ENCODE measurements around the gene PDP2. TPM values are rescaled to one million over a fixed set of nuclear protein-coding genes. Genes with fewer than 3 reads are reported as not detected.

PDP2 gene
- total and polyA plus RNA-seq, 2 donors from 2014 or later: 5.1 to 9.2 TPM

GRCh38 chr16:66905633-66906539 is 25.6 kb downstream of the PDP2 start:
- H3K4me1 ChIP-seq (ENCODE audit: control insufficient read depth in 2 of 3, insufficient read depth in 2 of 3, low read depth in 1 of 3, low read length in 3 of 3): peaks cover 0 to 26% (median 8%) of the 10 kb centered on the region in 3 donors
- intact Hi-C loops (cut with DNase I): no loop called here
- H3K27me3 ChIP-seq (ENCODE audit: control insufficient read depth, insufficient read depth, low read length): no peaks in the 10 kb centered on the region
- peak overlapping the region; percentile 57 to 67 for H3K27ac ChIP-seq (ENCODE audit: low read depth in 2 of 2, low read length in 2 of 2)
- no peak for FAIRE-seq
- H3K9ac ChIP-seq (ENCODE audit: low read length in 3 of 3): peak overlapping the region in 1 of 3 donors; percentile 15
- peak; percentile 81 to 91 (median 85) for DNase-seq
- no peak for TF ChIP-seq CTCF (IDR thresholded peaks at IDR 0.05; ENCODE audit: borderline replicate concordance, extremely low read depth, insufficient read depth)
- H3K4me3 ChIP-seq (ENCODE audit: low read length in 3 of 3): no peak overlapping the region
- peaks cover 0 to 3% (median 0%) of the 10 kb centered on the region in 3 donors for H3K36me3 ChIP-seq (ENCODE audit: control insufficient read depth in 2 of 3, insufficient read depth in 3 of 3, low read length in 3 of 3)
- H3K9me3 ChIP-seq (ENCODE audit: control insufficient read depth in 2 of 3, insufficient read depth in 1 of 3, low read length in 3 of 3): no peaks in the 10 kb centered on the region

DNA sequence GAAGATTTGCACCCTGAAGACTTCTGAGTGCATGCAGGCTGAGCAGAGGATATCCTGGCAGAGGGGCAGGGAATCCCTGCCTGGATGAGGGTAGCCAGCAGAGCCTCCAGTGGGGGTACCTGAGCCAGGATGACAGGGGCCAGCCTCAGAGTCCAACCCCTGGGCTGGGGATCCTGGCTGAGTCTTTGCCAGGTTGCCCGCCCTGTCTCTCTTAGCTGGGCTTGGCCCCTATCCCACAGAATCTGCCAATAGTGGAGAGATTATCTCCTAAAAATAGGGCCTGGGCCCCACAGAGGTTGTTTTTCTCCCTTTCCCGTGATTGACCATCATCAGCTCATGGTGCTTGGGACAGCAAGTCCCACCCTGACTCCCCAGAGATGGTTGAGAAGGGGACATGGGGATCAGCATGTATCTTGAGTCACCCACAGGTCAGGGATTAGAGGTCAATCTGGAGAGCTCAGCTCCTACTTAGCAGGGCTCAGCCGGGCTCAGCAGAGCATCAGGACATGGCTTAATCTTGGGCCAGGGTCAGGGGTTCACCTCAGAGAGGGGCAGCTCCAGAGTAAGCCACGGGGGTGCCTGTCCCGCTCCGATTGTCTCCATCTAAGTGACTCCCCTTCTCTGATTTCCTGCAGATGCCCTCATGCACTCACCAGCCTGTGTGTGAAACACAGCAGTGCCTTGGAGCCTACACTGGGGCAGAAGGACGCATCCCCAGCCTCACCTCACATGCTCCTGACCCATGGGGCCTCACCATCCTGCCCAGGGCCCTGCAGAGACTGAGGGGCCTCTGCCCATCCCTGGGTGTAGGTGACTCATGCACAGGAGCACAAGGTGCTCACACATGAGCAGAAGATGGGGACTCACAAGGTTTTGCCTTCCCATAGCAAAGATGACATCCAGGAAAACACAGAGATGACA is 26.9 kb downstream of the PDP2 start:
- intact Hi-C loops (cut with DNase I): no loop called here
- Histone ChIP-seq H3K4me1 (ENCODE audit: control insufficient read depth in 2 of 3, insufficient read depth in 2 of 3, low read depth in 1 of 3, low read length in 3 of 3) (peaks cover 0 to 19% (median 0%) of the 10 kb centered on the region in 3 donors), H3K27me3 (ENCODE audit: control insufficient read depth, insufficient read depth, low read length) (no peaks in the 10 kb centered on the region), H3K36me3 (ENCODE audit: control insufficient read depth in 2 of 3, insufficient read depth in 3 of 3, low read length in 3 of 3) (peaks cover 0 to 4% (median 3%) of the 10 kb centered on the region in 3 donors), H3K4me3 (ENCODE audit: low read length in 3 of 3) (no peak overlapping the region), H3K9ac (ENCODE audit: low read length in 3 of 3) (no peak overlapping the region), H3K9me3 (ENCODE audit: control insufficient read depth in 2 of 3, insufficient read depth in 1 of 3, low read length in 3 of 3) (no peaks in the 10 kb centered on the region), H3K27ac (ENCODE audit: low read depth in 2 of 2, low read length in 2 of 2) (peak overlapping the region in 1 of 2 donors; percentile 51)
- no peak for TF ChIP-seq CTCF (IDR thresholded peaks at IDR 0.05; ENCODE audit: borderline replicate concordance, extremely low read depth, insufficient read depth)
- no peak for FAIRE-seq
- peak in 1 of 5 donors; percentile 66 for DNase-seq

- FAIRE-seq: no peak
Measured at GRCh38 chr16:66908116-66908515, 27.8 kb downstream of the PDP2 start.

More at GRCh38 chr16:66908116-66908515, 27.8 kb downstream of the PDP2 start:
- peaks cover 0 to 11% (median 7%) of the 10 kb centered on the region in 3 donors for H3K36me3 ChIP-seq (ENCODE audit: control insufficient read depth in 2 of 3, insufficient read depth in 3 of 3, low read length in 3 of 3)
- H3K27ac ChIP-seq (ENCODE audit: low read depth in 2 of 2, low read length in 2 of 2): no peak overlapping the region
- no peak overlapping the region for H3K4me3 ChIP-seq (ENCODE audit: low read length in 3 of 3)
- no peaks in the 10 kb centered on the region for H3K9me3 ChIP-seq (ENCODE audit: control insufficient read depth in 2 of 3, insufficient read depth in 1 of 3, low read length in 3 of 3)
- H3K27me3 ChIP-seq (ENCODE audit: control insufficient read depth, insufficient read depth, low read length): no peaks in the 10 kb centered on the region
- DNase-seq: peak in 1 of 5 donors; percentile 44
- TF ChIP-seq CTCF (IDR thresholded peaks at IDR 0.05; ENCODE audit: borderline replicate concordance, extremely low read depth, insufficient read depth): no peak
- no peak overlapping the region for H3K9ac ChIP-seq (ENCODE audit: low read length in 3 of 3)
- H3K4me1 ChIP-seq (ENCODE audit: control insufficient read depth in 2 of 3, insufficient read depth in 2 of 3, low read depth in 1 of 3, low read length in 3 of 3): peaks cover 0 to 24% (median 0%) of the 10 kb centered on the region in 3 donors
- intact Hi-C loops (cut with DNase I): no loop called here

Measured in kidney (tissue), 14 donors.